Measurements from ENCODE around the gene ZSCAN12. TPM values are rescaled to one million over a fixed set of nuclear protein-coding genes. Genes with fewer than 3 reads are reported as not detected.

Gene ZSCAN12
- total RNA-seq, 1 experiment from 2014 or later, result 12.6 TPM

- Histone ChIP-seq H3K4me1 (ENCODE audit: insufficient read depth, low read length) (no peaks in the 10 kb centered on the region), H4K20me1 (ENCODE audit: control insufficient read depth, insufficient read depth, insufficient read length) (no peaks in the 10 kb centered on the region), H3K27ac (ENCODE audit: insufficient read length, low read depth, low read length) (no peak overlapping the region), H3K79me1 (ENCODE audit: insufficient read depth, low read depth, low read length, poor library complexity, severe bottlenecking) (no peaks in the 10 kb centered on the region), H2BK120ac (ENCODE audit: low read depth, low read length, poor library complexity, severe bottlenecking) (no peak overlapping the region), H3K4ac (ENCODE audit: low read depth, low read length) (no peak overlapping the region), H3T11ph (ENCODE audit: low read length) (no peak overlapping the region), H4K5ac (ENCODE audit: insufficient read length, low read depth, low read length) (no peak overlapping the region), H4K8ac (replicated peaks; ENCODE audit: insufficient read length, low read depth, low read length) (no peak overlapping the region), H2AK5ac (ENCODE audit: insufficient read length, low read length) (no peak overlapping the region), H3K18ac (ENCODE audit: insufficient read length, low read depth, low read length) (no peak overlapping the region), H3K9ac (ENCODE audit: extremely low read depth, insufficient read length, low read length) (no peak overlapping the region), H3K27me3 (ENCODE audit: insufficient read depth, low read length) (no peaks in the 10 kb centered on the region), H3K79me2 (ENCODE audit: insufficient read depth, low read length) (no peaks in the 10 kb centered on the region), H3K56ac (ENCODE audit: insufficient read length, low read depth, low read length) (no peak overlapping the region), H2BK5ac (ENCODE audit: insufficient read length, low read length) (no peak overlapping the region), H3K23ac (ENCODE audit: insufficient read length, low read depth, low read length) (no peak overlapping the region), H2BK20ac (ENCODE audit: low read depth, low read length, poor library complexity, severe bottlenecking) (no peak overlapping the region), H3K23me2 (ENCODE audit: insufficient read length, low read depth, low read length, poor library complexity, severe bottlenecking) (no peaks in the 10 kb centered on the region), H4K91ac (ENCODE audit: insufficient read length, low read depth, low read length) (no peak overlapping the region), H2BK12ac (ENCODE audit: insufficient read length, low read depth, low read length) (no peak overlapping the region), H2AFZ (ENCODE audit: low read length) (no peak overlapping the region), H3K4me2 (ENCODE audit: insufficient read depth, insufficient read length, low read length) (no peak overlapping the region), H3K14ac (ENCODE audit: insufficient read depth, low read length) (no peak overlapping the region), H2BK15ac (ENCODE audit: low read depth, low read length) (no peak overlapping the region), H3K9me3 (ENCODE audit: control insufficient read depth, low read depth, low read length) (no peaks in the 10 kb centered on the region)
- WGBS (ENCODE audit: extremely low coverage, insufficient read length, low lambda C conversion rate), result no CpG with 5 or more reads among the region's 3 CpGs
- no peak overlapping the region; a peak in 1 of 7 replicates for H3K27ac Mint-ChIP-seq
- DNase-seq, result no peak
- H3K9me3 Mint-ChIP-seq, result no peaks in the 10 kb centered on the region
- H3K27me3 Mint-ChIP-seq (ENCODE audit: low read depth), result no peaks in the 10 kb centered on the region
- H3K36me3 Mint-ChIP-seq (ENCODE audit: insufficient read depth in 1 of 3, low read depth in 3 of 3), result peaks cover 2 to 23% (median 10%) of the 10 kb centered on the region in 3 experiments; a peak in 5 of 7 replicates
- no peaks in the 10 kb centered on the region for H3K4me1 Mint-ChIP-seq
- H3K4me3 Mint-ChIP-seq, result no peak overlapping the region
- no peak for TF ChIP-seq CTCF (conservative IDR thresholded peaks at IDR 0.05)
Measured at GRCh38 chr6:28436404-28436803, 36.9 kb upstream of the ZSCAN12 start.

All from H9 (cell line).